GM13977 (cell line): ENCODE results near the gene MUC3A.

Source experiments
- DNase-seq: peaks from one replicate; pipeline ENCODE4 v3.0.0; 2012; ENCODE audit warnings: low spot score
- CTCF ChIP-seq: IDR thresholded peaks from 2 replicates; pipeline ENCODE4 v1.5.1; 2012; ENCODE audit warnings: mild to moderate bottlenecking, control low read depth; ENCODE audit not compliant: insufficient read depth; ENCODE audit errors: extremely low read depth, missing control alignments
- in situ Hi-C: fragments of 300-500 bp; cut with MboI; formaldehyde crosslinking; loops from one replicate; pipeline ENCODE4 v1.12.0; 2022; ENCODE audit warnings: low sequenced_read_pairs, low pct_unique_long_range_greater_than_20kb, mixed read lengths, inconsistent platforms; ENCODE audit not compliant: unreplicated experiment

Gene MUC3A

GRCh38 chr7:101017064-101017777, 67.9 kb downstream of the MUC3A start:
- DNase-seq, result peak; percentile 85
- no peak for TF ChIP-seq CTCF
- in situ Hi-C loops, result no loop called here
